ENCODE data around the gene TSC22D4.

- TF ChIP-seq ZNF274 (IDR thresholded peaks at IDR 0.05; ENCODE audit: low read depth, low read length) (no peak), YY1 (IDR thresholded peaks at IDR 0.05; ENCODE audit: insufficient read depth, insufficient read length) (no peak), SUZ12 (IDR thresholded peaks at IDR 0.05; ENCODE audit: extremely low read depth, insufficient read depth, insufficient read length) (no peak)
Observed at GRCh38 chr7:100475549-100475948, 3.5 kb downstream of the TSC22D4 start.
